ENCODE results near the gene EFHD1. TPM values are rescaled to one million over a fixed set of nuclear protein-coding genes. Genes with fewer than 3 reads are reported as not detected.

The EFHD1 gene
- total and polyA plus RNA-seq, 9 of the 15 experiments (the other 6 are each of a cell fraction or from before 2014, with no cell fraction given), result 0.66 to 9.1 (median 2.0) TPM

DNA sequence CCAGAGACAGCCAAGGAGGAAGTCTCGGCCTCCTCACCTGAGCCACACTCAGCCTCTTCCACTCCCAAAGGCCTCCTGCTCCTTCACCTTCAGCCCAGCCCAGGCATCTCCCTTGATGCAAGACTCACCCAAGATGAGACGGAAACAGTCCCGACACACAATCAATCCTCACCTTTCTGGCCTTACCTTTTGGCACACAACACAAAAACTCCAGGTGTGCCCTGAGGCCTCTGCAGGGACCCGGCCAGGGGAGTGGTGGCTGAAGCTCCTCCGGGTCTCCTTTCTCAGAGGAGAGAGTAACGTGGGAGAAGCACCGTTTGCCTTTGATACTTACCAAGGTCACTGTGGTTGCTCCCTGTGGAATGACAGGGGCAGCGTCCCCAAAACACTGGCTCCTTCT lies 23.8 kb upstream of the EFHD1 start:
- no peaks in the 10 kb centered on the region for H3K36me3 ChIP-seq (ENCODE audit: control insufficient read depth, insufficient read depth, low read length)
- peaks cover 0 to 14% of the 10 kb centered on the region in 2 experiments; a peak in 3 of 5 replicates for H3K4me1 ChIP-seq (replicated peaks in 1 of 2; ENCODE audit: control insufficient read depth in 2 of 2, insufficient read depth in 2 of 2, low read length in 2 of 2)
- H3K27ac ChIP-seq (ENCODE audit: extremely low read depth, low read depth, low read length), result no peak overlapping the region
- H3K9me3 ChIP-seq (replicated peaks; ENCODE audit: control insufficient read depth, insufficient read depth, low read depth, low read length), result no peaks in the 10 kb centered on the region
- in situ Hi-C loops (cut with MboI), result loop anchor here (25.0 kb wide), 1 partner anchor 653 kb away; the partner anchor contains the start of gene ATG16L1
- peaks cover 0 to under 1% of the 10 kb centered on the region in 2 experiments; a peak in 1 of 5 replicates for H3K27me3 ChIP-seq (ENCODE audit: control insufficient read depth in 2 of 2, insufficient read depth in 2 of 2, low read length in 2 of 2)
- WGBS (ENCODE audit: insufficient coverage, low coverage, missing lambda C conversion rate), result 8% methylated on average over 8 of the region's 8 CpGs
- H3K9me1 ChIP-seq (ENCODE audit: control insufficient read depth, insufficient read depth, low read length), result no peaks in the 10 kb centered on the region
- ATAC-seq (no peak), FAIRE-seq (no peak), DNase-seq (ENCODE audit: extremely low read depth in 1 of 4, low spot score in 3 of 4) (no peak)
- no peak for TF ChIP-seq SMARCB1 (IDR thresholded peaks at IDR 0.05; ENCODE audit: insufficient read length, low read depth)
- TF ChIP-seq TEAD1 (CRISPR knock-in tag; IDR thresholded peaks at IDR 0.05), result no peak
- TF ChIP-seq MEF2D (tag; conservative IDR thresholded peaks at IDR 0.05; ENCODE audit: low read depth), result no peak
- no peak for TF ChIP-seq ETS2 (tag; IDR thresholded peaks at IDR 0.05; ENCODE audit: borderline replicate concordance, poor library complexity, severe bottlenecking)
- no peak for TF ChIP-seq ZBTB17 (CRISPR knock-in tag; IDR thresholded peaks at IDR 0.05)
- TF ChIP-seq, protein P1, sequence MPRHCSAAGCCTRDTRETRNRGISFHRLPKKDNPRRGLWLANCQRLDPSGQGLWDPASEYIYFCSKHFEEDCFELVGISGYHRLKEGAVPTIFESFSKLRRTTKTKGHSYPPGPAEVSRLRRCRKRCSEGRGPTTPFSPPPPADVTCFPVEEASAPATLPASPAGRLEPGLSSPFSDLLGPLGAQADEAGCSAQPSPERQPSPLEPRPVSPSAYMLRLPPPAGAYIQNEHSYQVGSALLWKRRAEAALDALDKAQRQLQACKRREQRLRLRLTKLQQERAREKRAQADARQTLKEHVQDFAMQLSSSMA (CRISPR knock-in tag; IDR thresholded peaks at IDR 0.05), result no peak
- TF ChIP-seq ZNF561 (CRISPR knock-in tag; conservative IDR thresholded peaks at IDR 0.05), result no peak
- no peak for TF ChIP-seq NFRKB (IDR thresholded peaks at IDR 0.05; ENCODE audit: low read depth)
- TF ChIP-seq, protein P2, sequence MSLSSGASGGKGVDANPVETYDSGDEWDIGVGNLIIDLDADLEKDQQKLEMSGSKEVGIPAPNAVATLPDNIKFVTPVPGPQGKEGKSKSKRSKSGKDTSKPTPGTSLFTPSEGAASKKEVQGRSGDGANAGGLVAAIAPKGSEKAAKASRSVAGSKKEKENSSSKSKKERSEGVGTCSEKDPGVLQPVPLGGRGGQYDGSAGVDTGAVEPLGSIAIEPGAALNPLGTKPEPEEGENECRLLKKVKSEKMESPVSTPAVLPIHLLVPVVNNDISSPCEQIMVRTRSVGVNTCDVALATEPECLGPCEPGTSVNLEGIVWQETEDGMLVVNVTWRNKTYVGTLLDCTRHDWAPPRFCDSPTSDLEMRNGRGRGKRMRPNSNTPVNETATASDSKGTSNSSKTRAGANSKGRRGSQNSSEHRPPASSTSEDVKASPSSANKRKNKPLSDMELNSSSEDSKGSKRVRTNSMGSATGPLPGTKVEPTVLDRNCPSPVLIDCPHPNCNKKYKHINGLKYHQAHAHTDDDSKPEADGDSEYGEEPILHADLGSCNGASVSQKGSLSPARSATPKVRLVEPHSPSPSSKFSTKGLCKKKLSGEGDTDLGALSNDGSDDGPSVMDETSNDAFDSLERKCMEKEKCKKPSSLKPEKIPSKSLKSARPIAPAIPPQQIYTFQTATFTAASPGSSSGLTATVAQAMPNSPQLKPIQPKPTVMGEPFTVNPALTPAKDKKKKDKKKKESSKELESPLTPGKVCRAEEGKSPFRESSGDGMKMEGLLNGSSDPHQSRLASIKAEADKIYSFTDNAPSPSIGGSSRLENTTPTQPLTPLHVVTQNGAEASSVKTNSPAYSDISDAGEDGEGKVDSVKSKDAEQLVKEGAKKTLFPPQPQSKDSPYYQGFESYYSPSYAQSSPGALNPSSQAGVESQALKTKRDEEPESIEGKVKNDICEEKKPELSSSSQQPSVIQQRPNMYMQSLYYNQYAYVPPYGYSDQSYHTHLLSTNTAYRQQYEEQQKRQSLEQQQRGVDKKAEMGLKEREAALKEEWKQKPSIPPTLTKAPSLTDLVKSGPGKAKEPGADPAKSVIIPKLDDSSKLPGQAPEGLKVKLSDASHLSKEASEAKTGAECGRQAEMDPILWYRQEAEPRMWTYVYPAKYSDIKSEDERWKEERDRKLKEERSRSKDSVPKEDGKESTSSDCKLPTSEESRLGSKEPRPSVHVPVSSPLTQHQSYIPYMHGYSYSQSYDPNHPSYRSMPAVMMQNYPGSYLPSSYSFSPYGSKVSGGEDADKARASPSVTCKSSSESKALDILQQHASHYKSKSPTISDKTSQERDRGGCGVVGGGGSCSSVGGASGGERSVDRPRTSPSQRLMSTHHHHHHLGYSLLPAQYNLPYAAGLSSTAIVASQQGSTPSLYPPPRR (CRISPR knock-in tag; IDR thresholded peaks at IDR 0.05; ENCODE audit: borderline replicate concordance), result no peak
- TF ChIP-seq PHTF2 (CRISPR knock-in tag; IDR thresholded peaks at IDR 0.05), result no peak
- TF ChIP-seq TEAD4 (IDR thresholded peaks at IDR 0.05; ENCODE audit: low read length), result no peak
- no peak for TF ChIP-seq TEAD4 (CRISPR knock-in tag; IDR thresholded peaks at IDR 0.05; ENCODE audit: borderline replicate concordance)
- no peak for TF ChIP-seq TARDBP (IDR thresholded peaks at IDR 0.05)
- no peak for TF ChIP-seq ZFPM2 (CRISPR knock-in tag; IDR thresholded peaks at IDR 0.05)
- no peak for TF ChIP-seq TGIF2 (CRISPR knock-in tag; IDR thresholded peaks at IDR 0.05)
- no peak overlapping the region for H3K4me2 ChIP-seq (ENCODE audit: insufficient read depth, low read length)
- CTCF ChIA-PET (ENCODE audit: low intra/inter-chr PET ratio), result no interaction called here
- H3K79me2 ChIP-seq (ENCODE audit: control insufficient read depth, insufficient read depth, low read length), result no peaks in the 10 kb centered on the region
- intact Hi-C loops (cut with micrococcal nuclease), result loop anchor here (5.0 to 10.0 kb wide), 2 partner anchors 228 to 415 kb away; no protein-coding TSS in a partner anchor
- POLR2A ChIA-PET, result interaction anchor here (0.5 kb wide), 1 partner anchor 10 kb away, joined by 3 read pairs; no protein-coding TSS in a partner anchor
- H3K9ac ChIP-seq (ENCODE audit: insufficient read depth in 1 of 2, low read depth in 2 of 2, low read length in 2 of 2), result no peak overlapping the region
- H3K4me3 ChIP-seq, result no peak overlapping the region
- H2AFZ ChIP-seq (ENCODE audit: low read depth, low read length), result no peak overlapping the region
- no TSS peak for BruUV-seq (replicated peaks)
- no peaks in the 10 kb centered on the region for H4K20me1 ChIP-seq (replicated peaks; ENCODE audit: control insufficient read depth, insufficient read depth, low read length)

All from K562 (cell line).